GM21360 (cell line): Measurements from ENCODE around the gene SMIM43.

ENCODE experiments used
- ATAC-seq: cut with Tn5 transposase; IDR thresholded peaks from one replicate; pipeline ENCODE4 v1.9.1; 2021; ENCODE audit warnings: mild to moderate bottlenecking, moderate library complexity; ENCODE audit not compliant: unreplicated experiment

Gene SMIM43

DNA sequence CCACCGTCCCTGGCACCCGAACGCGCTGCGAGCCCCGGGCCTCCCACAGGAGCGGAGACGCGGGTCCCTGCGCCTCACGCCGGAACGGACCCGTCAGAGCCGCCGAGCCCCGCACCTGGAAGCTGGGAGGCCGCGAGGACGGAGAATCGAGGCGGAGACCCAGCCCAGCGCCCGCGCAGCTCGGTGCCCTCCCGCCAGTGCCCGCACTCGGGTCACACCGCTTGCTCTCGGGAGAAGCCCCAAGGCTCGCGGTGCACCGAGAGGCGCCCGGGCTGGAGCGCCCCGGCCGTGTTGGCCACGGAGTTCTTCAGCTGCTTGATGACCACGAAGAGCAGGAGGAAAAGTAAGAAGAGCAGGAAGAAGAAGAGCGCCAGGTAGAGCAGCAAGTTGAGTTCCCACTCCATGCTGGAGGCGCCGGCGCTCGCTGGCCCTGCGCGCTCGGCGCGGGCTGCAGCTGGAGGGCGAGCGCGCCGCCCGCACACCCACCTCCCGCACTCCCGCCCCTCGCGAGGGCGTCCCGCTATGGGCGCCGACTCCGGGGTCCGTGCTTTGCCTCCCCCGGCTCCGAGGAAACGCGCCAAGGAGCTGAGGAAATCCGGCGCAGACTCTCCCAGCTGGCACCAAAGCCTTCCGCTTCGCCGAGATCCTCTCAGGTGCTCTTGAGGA lies at the start of gene SMIM43:
Gene SMIM43, minus strand, starts transcription at position 463 of the 666 bp plus-strand sequence. Its CDS starts 59 bp downstream, at position 404.
- no peak for ATAC-seq

DNA sequence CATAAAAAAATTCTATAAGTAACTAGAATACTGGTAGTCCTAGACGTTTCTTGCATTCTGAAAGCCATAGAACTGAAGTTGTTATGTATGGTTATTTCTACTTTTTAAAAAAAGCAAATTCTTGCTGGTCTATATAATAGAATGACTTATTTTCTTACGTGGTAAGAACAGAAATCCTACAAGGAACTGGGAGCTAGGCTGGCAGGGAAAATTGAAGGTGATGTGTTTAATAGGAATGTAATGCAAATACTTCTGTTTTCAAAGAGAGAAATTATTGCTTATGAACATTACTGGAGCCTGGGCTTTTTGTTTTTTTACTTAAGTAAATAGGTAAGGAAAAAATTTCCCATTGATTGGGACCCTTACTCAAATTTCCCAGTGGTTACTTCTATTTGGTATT lies 49.8 kb upstream of the SMIM43 start:
- ATAC-seq: no peak

DNA sequence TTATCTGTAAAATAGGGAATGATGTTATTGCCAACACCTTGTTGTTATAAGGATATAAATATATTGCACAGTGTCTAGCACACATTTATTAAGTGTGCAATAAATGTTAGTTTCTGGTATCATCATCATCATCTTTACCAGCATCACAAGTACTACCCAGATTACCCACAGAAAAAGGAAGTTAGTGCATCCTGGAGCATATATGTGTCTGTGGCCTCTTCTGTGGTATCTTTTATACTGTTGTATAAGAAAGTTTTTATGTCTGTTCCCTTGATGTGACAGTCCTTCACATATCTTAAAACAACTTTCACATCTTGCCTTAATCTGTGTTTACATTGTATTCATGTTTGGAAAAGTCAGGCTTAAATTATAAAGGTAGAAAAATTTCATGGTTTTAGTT lies 46.2 kb upstream of the SMIM43 start:
- ATAC-seq: no peak

DNA sequence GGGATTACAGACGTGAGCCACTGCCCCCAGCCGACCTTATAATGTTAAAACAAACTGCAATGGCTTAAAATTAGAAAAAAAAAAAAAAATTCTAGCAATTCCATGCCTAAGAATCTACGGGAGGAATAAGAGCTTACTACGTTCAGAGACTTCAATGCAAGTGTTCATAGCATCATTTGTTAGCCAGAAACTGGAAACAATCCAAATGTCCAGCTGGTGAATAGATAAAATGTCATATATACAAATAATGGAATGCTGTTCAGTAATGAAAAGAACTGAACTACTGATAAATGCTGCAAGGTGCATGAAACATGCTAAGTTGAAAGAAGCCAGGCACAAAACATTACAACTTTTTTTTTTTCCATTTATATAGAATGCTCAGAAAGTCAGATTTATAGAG lies 41.4 kb upstream of the SMIM43 start:
- no peak for ATAC-seq

DNA sequence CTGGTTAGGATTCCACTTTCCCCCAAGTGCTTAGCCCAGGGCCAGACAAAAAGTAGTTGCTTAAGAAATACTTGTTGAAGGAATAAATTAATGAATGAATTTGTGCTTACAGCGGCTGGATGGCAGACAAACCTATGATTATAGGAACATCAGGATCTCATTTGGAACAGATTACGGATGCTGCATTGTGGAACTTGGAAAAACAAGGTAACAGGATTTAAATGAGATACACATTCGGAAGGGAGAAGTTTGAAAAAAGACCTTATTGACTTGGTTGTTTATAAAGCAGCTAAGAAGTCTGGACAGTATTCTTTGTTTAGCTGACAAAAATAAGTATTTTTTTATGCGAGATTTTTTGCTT lies 36.7 kb upstream of the SMIM43 start:
- no peak for ATAC-seq

DNA sequence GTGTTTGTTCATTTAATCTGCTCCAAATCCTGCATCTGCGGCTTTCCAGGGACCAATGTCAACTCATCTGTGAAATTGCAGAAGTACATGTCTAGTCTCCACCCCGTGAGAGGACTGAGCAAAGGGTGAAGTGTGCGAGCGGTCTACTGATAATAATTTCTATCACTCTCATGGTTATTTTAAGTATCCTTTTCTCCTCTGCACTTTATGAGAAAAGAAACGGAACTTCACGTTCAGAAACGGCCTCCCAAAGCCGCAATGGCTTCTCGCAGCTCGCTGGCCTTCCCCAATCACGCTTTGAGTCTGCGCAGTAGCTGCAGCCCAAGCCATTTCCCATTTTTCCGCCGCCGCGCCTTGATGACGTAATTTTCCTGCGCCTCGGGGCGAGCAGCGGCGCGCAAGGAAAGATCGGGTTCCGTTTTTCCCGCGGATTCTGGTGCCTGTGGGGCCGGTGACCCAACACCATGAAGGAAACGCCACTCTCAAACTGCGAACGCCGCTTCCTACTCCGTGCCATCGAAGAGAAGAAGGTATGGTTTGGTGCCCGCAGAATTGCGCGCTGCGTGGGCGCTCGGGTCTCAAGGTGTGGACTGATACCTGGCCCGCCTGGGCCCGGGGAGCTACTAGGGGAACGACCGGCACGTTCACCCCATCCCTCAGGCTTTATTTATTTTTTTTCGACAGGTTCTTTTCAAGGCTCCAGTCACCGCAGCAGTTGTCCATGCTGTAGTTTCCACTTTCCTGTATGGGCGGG lies 36.2 kb upstream of the SMIM43 start, which contains the start of gene EXOSC9:
Gene EXOSC9, plus strand, starts transcription at position 363 of the 754 bp plus-strand sequence. Its CDS starts 102 bp downstream, at position 465.
- peak; percentile 78 for ATAC-seq

DNA sequence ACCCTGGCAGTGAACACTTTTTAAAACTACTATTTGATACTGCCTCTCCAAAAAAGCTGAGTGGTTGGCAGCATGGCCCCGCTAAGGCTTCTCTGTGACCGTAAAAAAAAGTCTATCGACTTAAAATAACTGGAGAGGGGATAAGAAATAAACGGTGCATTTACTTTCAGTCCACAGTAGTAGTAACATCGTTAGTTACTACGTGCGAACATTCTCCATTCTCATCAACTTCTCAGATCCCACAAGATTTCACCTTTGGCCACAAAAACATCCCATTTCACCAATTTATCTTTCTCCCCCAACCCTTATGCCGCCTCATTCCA lies 35.6 kb upstream of the SMIM43 start:
- ATAC-seq: peak; percentile 27

DNA sequence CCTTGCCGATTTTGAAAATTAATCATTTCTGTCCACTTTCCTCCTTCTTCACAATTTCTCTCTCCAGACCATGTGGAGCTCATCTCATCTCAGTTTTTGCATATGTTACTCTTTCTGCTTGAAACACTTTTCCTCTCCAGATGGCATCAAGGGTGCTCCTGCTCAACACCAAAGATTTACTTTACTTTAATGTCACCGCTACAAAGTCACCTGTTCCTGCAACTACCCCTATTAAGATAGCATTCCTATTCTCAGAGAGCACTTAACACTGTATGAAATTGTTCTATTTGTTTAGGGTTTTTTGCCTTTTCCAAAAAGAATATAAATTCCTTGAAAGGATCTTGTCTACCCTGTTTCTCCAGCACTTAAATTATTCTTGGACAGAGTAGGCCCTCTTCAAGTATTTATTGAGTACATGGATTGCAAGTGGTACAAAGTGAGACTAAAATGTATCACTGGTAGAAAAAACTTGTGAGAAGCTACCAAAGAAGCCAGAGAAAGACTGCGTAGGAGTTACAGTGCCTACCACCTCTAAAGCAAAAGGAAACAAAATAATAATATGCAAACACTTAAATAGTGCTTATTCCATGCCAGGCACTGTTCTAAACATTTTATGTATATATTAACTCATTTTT lies 35.0 kb upstream of the SMIM43 start:
- no peak for ATAC-seq

DNA sequence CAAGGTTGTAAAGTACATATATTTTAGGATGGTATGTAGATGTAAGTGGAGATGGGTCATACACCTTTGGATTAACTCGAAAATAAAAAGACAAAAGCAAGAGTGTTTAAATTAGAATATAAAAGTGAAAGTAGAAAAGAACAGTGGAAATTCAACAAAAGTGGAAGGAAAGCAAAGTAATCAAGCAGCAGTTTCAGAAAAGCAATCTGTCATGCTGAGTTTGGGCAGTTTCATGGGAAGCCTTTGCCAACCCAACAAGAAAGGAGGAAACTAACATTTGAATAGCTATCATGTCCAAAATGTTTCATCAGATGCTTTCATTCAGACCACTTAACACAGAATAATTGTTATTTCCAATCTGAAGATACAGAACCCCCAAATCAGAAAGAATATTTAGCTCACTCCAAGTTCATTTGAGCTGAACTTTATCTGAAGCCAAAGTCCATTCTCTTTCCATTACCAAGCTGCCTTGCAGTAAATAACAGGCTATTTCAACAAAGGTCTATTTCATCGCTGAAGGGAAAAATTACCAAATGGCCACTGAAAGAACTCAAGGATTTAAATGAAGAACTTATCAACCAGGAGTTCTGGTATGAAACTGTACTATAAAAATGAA lies 34.4 kb upstream of the SMIM43 start:
- ATAC-seq: no peak

DNA sequence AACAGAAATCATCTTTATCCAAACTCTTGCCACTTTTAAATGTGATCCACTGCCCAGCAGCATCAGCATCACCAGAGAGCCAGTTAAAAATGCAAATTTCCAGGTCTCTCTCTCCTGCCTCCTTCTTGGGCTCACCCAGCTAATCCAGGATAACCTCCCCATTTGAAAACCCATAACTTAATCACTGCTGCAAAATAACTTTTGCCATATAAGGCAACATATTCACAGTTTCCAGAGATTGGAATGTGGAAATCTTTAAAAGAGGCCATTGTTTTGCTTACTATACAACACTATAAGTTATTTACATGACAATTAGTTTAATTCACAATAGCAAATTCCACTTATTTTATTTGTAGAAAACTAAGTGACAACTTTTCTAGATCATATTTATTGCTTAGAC lies 31.3 kb upstream of the SMIM43 start:
- no peak for ATAC-seq

DNA sequence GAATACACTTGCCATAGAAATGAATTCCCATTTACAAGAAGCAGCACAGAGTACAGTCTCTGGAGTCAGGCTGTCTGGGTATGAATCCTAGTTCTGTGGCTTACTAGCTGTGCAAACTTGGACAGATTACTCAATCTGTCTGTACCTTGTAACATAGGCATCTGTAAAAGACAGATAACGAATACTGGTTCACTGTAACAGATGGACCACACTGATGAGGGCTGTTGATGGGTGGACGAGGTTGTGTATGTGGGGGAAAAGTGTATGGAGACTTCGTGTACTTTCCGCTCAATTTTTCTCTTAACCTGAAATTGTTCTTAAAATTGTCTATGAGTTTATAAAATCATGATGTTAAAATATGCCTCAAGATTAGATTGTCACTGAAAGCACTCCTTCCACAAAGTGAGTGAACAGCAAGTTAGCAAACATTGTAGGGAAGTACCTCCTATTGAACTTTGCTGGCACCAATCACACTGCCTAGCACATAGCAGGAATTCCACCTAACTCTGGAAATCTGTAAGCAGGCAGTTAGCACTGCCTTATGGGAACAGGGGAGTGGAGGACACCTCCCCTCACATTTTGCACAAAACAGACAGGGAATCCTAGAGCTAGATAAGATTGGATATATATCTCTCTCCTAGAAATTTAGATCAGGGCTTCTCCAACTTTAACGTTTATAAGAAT lies 29.7 kb upstream of the SMIM43 start:
- no peak for ATAC-seq

DNA sequence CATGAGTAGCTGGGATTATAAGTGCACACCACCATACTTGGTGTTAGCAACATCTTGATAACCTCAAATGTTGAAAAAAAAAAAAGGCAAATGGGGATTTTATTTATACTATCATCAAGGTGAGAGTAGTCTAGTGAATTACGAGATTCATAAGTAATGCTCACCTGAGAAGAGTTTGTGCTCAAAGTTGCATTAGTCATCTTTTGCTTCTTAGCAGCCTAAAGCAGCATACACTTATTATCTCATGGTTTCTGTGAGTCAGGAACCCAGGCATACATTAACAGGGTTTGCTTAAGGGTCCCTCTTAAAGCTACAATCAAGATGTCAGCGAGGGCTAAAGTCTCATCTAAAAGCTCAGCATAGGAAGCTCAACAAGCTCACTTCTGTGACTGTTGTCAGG lies 28.0 kb upstream of the SMIM43 start:
- ATAC-seq: no peak

DNA sequence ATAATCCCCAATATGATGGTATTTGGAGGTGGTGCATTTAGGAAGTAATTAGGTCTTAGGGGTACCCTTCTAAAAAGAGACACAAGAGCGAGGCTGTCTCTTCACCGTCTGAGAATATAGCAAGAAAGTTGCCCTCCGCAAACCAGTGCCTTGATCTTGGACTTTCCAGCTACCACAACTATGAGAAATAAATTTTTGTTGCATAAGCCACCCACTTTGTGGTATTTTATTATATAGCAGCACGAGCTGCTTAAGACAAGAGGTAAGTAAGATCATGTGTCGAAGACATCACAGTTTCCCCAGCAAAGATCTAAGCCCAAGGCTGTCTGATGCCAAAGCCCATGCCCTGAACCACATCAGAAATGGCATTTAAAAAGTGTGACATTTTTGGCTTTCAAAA lies 26.5 kb upstream of the SMIM43 start:
- ATAC-seq: no peak

DNA sequence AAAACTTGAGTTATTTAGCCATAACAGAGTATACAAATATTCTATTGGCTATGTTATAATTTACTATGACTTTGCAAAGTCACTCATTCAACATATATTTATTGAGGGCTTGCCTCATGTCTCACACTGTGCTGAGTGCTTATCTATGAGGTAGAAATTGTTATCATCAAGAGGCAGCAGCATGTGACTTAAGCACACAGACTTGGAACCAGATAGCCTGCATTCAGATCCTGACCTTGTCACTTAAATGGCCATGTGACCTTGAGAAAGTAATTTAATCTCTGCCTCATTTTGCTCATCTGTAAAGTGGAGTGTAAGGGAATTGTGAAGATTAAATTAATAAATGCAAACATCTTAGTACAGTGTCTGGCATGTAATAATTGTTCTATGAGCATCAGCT lies 26.0 kb upstream of the SMIM43 start:
- no peak for ATAC-seq

DNA sequence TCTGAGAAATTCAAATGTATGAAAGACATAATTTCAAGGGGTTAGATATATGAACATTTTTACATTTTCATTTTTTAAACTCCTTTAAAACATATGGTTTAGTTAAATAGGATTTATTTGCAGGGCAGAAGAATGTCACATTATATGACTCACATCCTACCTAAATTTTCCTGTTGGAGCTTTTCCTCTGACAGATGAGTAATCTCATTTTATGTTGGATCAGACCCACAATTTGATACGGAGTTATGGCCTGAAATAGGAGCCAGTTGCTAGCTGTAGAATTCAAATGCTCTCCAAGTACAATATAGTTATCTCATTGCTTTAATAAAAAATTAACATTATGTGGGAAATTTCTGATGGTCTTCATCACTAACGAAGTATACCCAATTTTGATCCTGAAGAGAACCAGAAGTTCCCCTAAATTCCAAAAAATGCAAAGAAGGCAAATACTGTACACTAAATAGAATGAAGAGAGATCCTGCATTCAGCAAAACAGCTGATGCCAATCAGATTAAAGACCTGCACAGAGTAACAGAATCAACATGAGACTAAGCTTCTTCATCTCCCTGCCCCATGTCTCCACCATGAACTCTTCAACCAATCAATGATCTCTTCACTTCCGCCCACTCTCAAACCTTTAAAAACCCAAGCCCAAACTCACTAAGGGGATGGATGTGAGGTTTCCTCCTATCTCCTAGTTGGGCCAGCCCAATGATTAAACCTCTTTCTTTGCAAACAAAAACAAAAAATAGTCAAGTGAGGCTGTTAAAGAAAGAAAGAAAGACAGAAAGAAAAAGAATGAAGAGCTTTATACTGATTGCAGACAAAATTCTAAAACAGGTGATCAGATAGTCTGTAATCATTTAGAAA lies 25.2 kb upstream of the SMIM43 start:
- ATAC-seq: no peak

DNA sequence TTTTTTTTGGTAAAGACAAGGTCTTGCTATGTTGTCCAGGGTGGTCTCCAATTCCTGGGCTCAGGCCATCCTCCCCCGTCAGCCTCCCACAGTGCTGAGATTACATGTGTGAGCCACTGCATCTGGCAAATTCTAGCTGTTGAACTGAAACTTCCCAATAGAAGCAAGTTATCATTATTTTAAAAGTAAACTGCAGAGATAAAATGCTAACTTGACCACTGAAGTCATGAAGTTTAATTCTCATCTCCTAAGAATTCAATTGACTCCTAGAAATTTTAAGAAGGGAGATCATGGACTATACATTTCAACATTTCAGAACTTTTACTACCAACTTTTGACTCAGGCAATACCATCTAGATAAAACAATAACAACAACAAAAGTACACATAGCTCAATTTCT lies 24.5 kb upstream of the SMIM43 start:
- ATAC-seq: no peak

DNA sequence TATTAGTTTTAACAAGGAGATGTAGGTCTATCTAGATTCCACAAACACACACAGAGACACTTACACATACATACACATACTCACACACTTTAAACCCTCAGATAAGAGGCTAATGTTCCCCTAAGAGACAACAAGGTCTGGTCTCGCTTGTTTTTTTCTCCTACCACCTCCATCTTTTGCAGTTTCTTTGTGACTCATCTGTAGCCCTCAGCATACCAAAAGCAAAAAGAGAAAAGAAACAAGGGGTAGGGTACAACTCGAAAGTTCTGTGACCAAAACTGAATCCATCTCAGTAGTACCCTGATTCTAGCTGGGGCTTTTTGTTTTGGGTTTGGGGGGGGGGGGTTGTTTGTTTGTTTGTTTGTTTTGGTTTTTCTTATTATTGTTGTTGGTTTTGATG lies 23.9 kb upstream of the SMIM43 start:
- peak; percentile 94 for ATAC-seq

DNA sequence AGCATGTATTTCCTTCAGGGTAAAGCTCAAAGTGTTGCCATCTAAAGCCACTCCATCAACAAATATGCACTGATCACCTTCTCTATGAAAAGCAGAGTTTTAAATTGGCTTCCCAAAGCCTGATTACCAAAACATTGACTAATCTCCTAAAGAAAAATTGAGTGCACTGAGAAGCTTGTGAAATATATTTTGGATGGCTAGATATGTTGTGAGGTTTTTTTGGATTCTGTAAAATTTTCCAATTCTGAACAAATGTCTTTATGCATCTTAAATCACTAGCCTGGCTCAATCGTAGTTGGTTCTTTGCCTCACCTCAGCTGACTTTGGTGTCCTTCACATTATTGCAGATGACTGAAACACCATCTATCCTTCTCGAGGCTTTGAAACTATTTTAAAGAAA lies 21.3 kb upstream of the SMIM43 start:
- no peak for ATAC-seq

DNA sequence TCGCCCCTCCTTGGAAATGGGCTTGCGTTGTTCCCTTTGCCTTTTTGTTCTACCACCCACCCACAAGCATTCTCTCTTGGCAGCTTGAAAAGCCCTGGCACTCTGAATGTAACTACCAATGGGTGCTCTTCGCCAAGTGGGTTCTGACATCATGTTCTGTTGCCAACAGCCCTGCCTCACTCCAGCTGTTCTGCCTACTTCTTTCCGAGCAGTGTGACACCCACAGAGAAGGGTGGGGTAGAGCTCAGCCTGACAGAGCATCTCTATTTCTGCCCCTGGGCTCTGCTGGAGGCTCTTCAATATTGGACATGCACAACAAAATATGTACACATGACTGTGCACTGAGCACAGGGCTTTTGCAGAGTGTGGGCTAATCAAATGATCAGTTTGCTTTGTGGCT lies 20.5 kb upstream of the SMIM43 start:
- no peak for ATAC-seq

DNA sequence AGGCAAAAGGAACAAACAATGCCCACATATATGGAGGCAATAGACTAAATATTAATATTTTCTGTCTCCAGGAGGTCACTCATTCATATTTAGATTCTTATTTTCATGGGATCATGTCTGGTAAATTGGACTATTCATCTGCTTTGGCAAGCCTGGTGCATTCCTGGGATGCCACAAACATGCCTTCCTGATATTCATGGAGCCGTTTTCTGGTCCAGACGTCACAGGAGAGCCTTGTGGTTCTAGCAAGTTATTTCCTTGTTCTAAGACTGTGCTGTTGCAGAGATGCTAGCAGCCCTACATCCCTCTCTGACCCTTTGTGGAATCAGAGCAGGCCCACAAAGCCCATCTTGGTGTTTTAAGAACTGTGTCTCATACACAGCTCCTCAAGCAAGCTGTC lies 20.0 kb upstream of the SMIM43 start:
- ATAC-seq: no peak
